GM06990 (cell line): ENCODE measurements around the gene GMPPB.

Experiments used
- DNase-seq: peaks from one replicate; pipeline ENCODE4 v3.0.0-alpha.2; 2011; ENCODE audit not compliant: insufficient read length; ENCODE audit errors: extremely low read depth
- H3K27me3 ChIP-seq: replicated peaks from 2 replicates; pipeline ENCODE4 v1.6.0; 2011; ENCODE audit warnings: low read length; ENCODE audit not compliant: control insufficient read depth, insufficient read depth
- H3K36me3 ChIP-seq: 2 replicates; pipeline ENCODE4 v1.5.1; 2011; ENCODE audit warnings: low read length; ENCODE audit not compliant: control insufficient read depth, insufficient read depth
- H3K4me3 ChIP-seq: replicated peaks from 2 replicates; pipeline ENCODE4 v1.5.1; 2011; ENCODE audit warnings: low read depth, mild to moderate bottlenecking, control low read depth, low read length
- CTCF ChIP-seq: IDR thresholded peaks from 2 replicates; pipeline ENCODE4 v1.5.1; 2011; ENCODE audit warnings: low read length, control low read depth, mild to moderate bottlenecking, inconsistent platforms; ENCODE audit not compliant: insufficient read depth, poor library complexity, severe bottlenecking

GMPPB gene

GRCh38 chr3:49723628-49724551 is at the start of gene GMPPB:
TSS of gene GMPPB (minus strand) at chr3:49723951. CDS start at chr3:49723726, 225 bp downstream.
- H3K36me3 ChIP-seq = peaks cover 31% of the 10 kb centered on the region
- no peak for TF ChIP-seq CTCF
- no peaks in the 10 kb centered on the region for H3K27me3 ChIP-seq
- peak within 1 kb of the TSS; percentile 99 for H3K4me3 ChIP-seq
- DNase-seq = peak; percentile 98

- DNase-seq = no peak
- Histone ChIP-seq H3K36me3 (peaks cover 4% of the 10 kb centered on the region; the same call in 1 of the 2 replicates), H3K27me3 (no peaks in the 10 kb centered on the region), H3K4me3 (no peak overlapping the region)
- TF ChIP-seq CTCF = no peak
These were observed 49.0 kb upstream of the GMPPB start for GRCh38 chr3:49772703-49773102.

- DNase-seq = no peak
- TF ChIP-seq CTCF = no peak
- Histone ChIP-seq H3K4me3 (no peak overlapping the region), H3K27me3 (no peaks in the 10 kb centered on the region), H3K36me3 (peaks cover 4% of the 10 kb centered on the region; the same call in 1 of the 2 replicates)
These were observed 47.7 kb upstream of the GMPPB start for GRCh38 chr3:49771340-49771938.

GRCh38 chr3:49769926-49770325 is 46.2 kb upstream of the GMPPB start:
- Histone ChIP-seq H3K27me3 (no peaks in the 10 kb centered on the region), H3K4me3 (no peak overlapping the region), H3K36me3 (peaks cover 2% of the 10 kb centered on the region; the same call in 1 of the 2 replicates)
- no peak for DNase-seq
- TF ChIP-seq CTCF = no peak

- no peak overlapping the region for H3K4me3 ChIP-seq
- H3K27me3 ChIP-seq = no peaks in the 10 kb centered on the region
- peaks cover 2% of the 10 kb centered on the region; the same call in 1 of the 2 replicates for H3K36me3 ChIP-seq
- TF ChIP-seq CTCF = no peak
- no peak for DNase-seq
These were observed 45.6 kb upstream of the GMPPB start for GRCh38 chr3:49769286-49769915.
